GM19372 (cell line): ENCODE data around the gene FGR.

ENCODE experiments used
- ATAC-seq: cut with Tn5 transposase; IDR thresholded peaks from one replicate; pipeline ENCODE4 v1.9.1; 2021; ENCODE audit warnings: mild to moderate bottlenecking, low read depth, moderate library complexity; ENCODE audit not compliant: unreplicated experiment

FGR gene

DNA sequence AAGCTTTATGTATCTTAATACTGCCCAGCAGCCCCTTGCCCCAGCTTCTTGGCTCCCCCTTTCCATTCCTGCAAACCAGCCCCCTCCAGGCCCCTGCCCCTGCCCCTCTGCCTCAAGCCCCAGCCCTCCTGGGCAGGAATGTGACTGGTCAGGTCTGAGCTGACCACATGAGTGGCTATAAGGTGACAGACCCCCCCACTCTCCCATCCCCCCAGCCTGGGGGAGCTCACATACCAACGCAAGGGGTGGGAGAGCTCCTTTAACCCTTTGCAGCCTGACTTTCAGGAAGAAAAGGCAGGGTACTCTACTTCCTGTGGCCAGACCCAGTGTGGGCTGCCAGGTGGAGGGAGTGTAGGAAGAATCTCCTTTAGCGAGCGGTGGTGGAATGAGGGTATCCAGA is 64.2 kb downstream of the FGR start:
- ATAC-seq = no peak

DNA sequence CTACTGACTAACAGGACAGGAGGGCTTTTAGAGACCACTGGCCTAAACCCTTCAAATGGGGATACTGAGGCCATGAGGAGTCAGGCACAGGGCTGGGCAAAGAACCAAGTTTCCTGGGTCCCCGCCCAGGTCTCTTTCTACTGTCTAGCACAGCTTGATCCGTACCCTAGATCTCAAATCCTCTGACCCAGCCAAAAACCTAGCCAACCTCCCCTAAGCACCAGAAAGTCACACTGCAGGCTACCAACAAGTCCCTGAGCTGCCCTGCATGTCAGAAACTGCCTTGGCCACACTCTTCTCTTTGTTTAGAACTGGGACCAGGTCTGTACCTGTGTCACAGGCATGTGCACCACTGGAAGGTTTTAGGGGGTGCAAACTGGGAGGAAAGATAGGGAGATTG is 64.6 kb downstream of the FGR start:
- ATAC-seq = no peak

DNA sequence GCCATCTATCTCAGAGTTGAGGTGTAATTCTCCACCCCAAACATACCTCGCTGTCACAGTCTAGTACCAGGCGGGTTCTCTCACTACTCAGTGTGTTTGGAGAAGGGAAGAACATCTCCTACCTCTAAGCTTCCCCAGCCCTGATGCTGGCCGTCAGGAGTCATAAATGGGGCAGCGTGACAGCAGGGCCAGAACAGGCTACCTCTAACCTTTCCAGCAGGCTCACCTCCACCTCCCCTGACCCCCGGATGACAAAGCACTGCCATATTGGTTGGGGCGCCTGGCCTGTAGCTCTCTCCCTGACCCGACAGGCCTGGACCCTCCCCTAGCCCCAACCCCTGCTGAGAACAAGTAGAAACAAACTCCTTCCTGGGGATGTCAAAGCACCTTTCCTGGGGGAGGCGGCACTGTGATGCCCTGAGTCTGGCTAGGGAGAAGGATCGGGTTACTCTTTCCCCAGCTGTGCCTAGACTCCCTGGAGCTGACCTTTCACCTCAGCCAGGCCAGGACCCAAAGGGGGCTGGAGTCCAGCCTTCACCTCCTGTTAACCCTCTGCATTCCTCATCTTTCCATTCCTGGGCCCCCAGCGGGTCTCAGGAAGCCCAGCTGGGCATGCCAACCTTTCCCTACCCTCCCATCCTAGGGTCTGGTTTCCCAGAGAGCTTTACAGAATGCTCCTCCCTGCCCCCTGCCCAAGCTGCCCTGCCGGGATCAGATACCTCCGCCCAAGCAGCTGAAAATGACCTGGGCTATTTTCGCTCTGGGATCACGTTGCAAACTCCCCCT is 65.3 kb downstream of the FGR start:
- ATAC-seq = no peak

DNA sequence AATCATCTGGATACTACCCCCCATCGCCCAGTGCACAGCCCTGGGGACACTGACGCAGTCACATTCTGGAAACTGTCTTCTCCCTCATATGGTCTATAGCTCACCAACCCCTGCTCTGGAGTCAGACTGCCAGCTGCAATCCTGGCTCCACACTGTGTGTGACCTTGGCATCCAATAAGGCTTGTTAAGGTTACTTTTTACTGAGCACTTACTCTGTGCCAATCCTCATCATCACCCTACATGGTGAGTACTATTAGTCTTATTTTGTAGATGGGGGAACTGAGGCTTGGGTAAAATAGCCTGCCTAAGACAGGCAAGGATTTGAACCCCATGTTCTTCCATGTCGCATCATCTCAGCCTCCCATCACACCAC is 65.9 kb downstream of the FGR start:
- ATAC-seq = no peak

DNA sequence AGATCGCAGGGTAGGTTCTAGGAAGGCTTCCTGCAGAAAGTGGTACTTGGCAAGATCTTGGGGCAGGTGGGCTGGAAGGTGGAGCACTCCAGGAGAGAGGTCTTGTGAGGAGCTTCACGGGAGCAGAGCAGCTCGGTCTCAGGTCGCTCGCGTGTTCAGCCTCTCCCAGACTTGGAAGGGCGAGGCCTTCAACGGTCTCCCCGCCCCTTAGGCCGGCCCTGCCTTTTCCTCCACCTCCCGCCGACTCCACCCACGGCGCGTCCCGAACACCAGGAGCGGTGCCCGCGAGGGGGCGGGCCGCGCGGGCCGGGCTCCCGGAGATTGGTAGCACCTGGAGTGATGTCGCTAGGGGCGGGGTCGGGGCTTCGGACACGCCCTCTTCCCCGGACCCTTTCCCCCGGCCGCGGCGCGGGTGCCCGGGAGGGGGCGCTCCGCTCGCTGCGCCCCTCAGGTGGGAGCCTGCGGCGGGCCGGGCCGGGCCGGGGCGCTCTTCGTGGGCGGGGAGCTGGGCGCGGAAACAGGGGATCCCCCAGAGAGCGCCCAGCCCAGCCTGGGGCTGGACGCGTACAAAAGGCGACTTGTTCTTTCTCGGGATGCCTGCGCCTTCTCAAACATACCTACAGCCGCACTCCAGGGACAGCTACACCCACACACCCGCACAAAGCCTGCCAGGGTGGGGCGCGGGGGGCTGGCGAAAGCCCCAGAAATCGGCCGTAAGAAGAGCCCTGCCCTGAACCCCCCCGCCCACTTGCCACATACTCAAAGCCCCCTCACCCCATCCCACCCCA is 66.5 kb downstream of the FGR start:
- ATAC-seq = peak; percentile 93

DNA sequence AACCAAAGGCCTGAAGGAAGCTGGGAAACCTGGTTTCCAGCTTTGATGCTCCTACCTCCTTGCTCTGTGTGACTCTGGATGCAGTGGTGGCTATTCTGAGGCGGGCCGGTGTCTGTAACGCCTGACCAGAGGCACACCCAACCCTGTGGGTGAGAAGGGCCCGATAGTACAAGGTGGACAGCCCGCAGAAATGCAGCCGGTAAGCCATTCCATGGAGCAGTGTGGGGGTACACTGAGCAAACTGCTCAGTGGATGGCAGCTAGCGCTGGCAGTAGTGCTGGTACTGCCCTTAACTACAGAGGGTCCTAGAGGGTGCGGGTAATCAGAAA is 67.0 kb downstream of the FGR start:
- no peak for ATAC-seq

DNA sequence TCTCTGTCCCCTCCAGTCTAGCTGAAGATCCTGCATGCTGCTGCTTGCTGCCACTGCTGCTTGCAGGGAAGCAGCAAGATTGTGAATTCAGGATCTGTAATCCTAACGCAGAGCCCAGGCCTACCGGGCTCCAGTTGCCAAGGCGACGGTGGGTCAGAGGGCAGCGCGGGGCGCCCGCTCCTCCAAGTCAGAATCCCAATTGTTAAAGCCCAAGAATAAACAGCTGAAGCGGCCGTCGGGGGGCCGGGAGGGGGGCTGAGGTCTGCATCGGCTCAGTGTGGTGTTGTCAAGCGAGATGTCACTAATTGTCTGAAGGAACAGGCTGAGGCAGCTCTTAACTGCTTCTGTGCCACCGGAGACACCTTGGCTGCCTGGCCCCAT is 67.8 kb downstream of the FGR start:
- ATAC-seq = no peak

DNA sequence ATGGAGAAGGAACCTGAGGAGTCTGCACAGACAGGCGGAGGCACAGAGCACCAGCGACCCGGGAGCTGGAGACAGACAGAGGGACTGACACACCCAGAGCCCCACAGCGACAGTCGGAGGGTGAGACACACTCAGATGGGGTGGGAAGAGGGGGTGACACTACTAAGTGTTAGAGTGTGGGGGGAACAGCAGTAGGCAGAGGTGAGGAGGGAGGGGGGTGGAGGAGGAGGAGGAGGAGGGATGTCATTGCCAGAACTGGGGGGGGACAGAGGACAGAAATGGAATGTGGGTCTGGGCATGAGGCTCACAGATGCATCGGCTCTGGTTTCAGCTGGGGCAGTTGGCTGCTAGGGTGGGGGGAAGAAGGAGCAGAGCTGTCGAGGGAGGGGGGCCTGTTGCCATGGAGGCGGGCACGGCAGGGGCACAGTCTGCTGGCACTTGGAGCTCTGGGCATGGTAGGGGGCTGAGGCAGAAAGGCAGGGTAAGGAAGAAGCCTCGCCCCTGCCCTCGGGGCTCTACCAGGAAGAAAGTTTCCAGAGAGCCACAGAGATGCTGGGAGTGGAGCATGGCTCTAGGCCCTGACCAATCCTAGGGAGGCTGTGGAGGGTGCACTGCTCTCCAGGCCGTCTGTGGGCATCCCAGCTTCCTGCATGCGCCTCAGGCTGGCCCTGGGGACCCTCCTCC is 68.4 kb downstream of the FGR start:
- no peak for ATAC-seq

DNA sequence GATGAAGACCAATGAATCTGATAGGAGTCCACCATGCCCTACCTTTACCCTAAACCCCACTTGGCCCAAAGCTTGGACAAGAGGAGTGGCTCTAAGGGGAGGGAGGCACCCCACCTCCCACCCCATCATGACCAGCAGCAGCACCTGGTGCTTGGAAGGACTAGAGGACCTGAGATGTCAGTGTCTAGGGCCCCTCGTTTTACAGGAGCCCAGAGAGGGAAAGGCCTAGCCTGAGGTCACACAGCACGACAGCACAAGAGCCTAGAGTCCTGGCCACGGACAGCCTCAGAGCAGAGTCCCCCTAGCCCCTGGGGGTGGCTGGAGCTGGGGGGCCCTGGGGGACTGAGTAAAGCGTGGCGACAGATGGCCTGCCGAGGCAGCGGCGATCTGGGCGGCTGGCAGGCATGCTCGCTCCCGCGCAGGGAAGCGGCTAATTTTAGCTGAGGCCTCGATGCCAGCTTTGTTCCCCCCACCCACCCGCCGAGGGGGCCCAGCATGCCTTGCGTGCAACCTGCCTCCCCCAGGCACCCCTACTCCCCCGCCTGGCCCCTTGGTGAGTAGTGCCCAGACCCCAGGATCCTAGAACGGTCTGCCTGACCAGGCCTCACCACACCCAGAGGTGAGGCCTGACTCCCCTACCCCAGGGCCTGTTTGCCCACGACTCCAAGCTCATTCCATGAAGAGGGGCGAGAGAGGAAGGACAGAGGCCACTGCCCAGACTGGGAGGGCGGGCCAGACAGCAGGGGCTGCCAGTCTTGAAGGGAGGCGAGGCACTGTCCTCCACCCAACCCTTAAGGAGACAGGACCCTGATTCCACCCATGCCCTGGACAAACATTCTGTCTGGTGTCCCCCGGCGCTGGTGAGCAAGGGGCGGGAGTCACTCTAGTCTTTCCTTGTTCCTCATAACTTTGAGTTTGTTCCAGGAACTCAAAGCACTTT is 70.0 kb downstream of the FGR start:
- no peak for ATAC-seq

DNA sequence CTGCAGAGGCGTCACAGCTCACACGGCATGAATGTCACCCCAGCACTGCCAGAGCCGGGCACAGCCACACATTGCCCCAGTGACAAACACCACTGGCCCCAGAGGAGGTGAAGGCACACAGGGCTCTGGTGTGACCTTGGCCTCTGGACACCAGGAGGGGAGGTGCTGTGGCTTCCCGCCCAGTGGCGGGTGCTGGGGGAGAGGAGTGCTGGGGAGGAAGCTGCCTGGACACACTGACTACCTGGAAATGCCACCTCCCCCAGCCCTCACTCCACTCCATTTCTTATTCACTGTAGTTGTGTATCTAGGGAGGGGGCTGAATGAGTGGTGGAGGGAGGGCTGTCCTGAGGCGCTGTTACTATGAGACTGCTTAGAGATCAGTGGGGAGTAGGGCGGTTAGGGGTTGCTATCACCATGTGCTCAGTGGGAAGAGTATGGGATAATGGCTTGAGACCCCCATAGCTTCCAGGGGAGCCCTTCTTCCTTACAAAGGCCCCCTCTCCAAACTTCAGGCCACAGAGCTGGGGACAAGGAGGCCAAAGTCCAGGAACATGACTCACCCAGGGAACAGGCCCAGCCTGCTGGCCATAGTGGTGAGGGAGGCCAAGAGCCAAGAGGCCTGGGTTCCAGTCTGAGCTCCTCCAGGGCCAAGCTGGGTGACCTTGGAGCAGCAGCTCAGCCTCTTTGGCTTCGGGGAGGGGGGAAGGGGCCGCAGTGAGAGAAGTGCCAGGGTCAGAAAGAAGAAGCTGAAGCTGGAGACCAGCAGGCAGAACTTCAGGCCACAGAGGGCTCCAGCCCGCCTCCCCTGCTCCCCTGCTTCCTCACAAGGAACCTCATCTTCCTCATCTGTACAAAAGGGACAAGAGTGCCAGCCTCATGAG is 71.2 kb downstream of the FGR start:
- no peak for ATAC-seq

DNA sequence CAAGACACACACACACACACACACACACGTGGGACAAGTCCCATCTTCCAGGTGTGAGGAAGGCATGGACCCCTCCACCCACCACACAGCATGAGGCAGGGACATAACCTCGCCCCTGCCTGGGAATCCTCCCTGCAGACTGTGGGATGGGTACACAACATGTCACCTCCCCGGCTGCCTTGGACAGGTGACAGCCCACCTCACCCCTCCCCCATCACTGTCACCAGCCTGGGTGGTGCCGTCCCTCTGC is 71.7 kb downstream of the FGR start:
- ATAC-seq = no peak

DNA sequence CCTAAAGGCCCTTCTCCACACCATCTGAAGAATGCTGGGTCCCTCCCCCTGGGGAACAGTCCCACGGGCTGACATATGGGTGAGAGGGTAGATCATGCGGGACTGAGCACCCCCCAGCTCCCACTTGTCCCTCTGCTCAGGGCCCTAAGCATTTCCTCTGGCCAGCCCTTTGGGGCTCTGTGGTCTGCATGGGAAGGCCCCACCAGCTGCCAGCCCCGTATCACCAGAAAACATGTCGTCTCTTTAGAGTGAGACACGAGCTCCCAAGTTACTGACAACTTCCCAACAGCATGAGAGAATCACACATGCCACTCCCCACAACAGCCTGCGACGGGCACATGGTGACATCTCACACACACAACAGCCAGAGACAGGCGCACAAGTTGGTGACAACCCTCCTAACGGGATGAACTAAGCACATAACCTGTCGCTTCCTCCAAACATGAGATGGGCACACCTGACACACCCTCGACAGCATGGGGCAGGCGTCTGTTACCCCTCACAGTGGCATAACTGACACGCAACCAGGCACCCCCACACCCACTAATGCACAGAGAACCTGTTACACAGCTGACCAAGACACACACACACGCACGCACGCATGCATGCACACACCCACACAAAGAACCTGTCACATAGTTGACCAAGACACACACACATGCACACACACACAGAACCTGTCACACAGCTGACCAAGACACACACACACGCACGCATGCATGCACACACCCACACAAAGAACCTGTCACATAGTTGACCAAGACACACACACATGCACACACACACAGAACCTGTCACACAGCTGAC is 72.2 kb downstream of the FGR start:
- no peak for ATAC-seq
